ENCODE measurements around the gene RAD51B.

GRCh38 chr14:68178282-68178681, 358.7 kb downstream of the RAD51B start:
- TF ChIP-seq CTCF (IDR thresholded peaks at IDR 0.05) (no peak), POLR2AphosphoS5 (IDR thresholded peaks at IDR 0.05) (no peak), POLR2A (IDR thresholded peaks at IDR 0.05) (no peak), EP300 (IDR thresholded peaks at IDR 0.05) (no peak)
